Measurements from ENCODE around the gene FRMD4A.

The FRMD4A gene

DNA sequence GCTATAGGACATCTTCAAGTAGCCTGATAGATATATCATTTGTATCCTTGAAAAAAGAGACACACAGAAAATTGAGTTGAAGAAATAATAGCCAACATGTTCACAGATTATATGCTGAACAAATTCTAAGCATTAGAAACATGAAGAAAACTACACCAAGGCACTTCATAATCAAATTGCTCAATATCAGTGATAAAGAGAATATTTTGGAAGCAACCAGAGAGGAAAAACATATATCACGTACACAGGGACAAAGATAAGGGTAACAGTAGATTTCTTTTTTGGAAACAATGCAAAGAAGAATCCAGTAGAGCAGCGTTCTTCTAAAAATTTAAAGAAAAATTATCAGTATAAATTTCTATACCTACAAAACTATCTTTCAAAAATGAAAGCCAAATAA is 6.0 kb upstream of the FRMD4A start:
- no peak for DNase-seq

- no peak for DNase-seq
Observed at GRCh38 chr10:14334771-14335170, 4.0 kb upstream of the FRMD4A start.

DNA sequence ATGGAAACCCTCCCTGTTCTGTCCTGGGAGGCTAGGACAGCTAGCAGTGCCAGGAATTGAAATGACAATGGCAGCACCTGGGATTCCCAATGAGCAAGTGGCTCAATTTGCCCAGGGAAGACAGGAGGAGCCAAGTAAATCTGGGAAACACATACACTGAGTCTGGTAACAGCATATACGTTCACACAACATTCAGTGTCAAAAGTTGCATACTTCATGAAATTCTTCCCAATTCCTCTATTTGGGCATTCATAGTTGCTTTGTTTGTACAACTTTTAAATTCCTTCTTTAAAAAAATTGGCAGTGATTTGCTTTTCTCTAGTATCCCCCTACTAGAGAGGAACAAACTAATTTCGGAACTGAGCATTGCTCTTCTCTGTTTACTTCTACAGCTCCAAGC is 2.9 kb upstream of the FRMD4A start:
- no peak for DNase-seq

DNA sequence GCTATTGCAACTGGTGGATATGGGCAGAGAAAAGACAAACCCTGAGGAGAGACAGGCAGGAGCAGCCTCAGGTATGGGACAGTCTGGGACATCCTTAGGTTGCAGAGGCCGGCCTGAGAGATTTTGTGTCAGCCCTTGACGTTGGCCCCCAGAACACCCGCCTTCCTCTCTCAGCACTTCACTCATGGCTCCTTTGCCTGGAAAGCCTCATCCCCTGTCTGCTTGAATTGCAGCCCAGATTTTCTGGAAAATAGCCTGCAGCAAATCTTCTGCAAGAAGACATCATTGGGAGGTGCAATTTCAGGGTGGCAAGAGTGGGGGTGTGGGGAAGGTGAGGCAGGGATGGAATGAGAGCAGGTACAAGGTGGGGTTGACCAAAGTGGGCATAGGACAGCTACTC is 2.2 kb upstream of the FRMD4A start:
- no peak for DNase-seq

GRCh38 chr10:14329746-14330173 is 964 bp downstream of the FRMD4A start:
- DNase-seq, result no peak

GRCh38 chr10:14328881-14329672 is 1.6 kb downstream of the FRMD4A start:
- DNase-seq, result no peak

DNA sequence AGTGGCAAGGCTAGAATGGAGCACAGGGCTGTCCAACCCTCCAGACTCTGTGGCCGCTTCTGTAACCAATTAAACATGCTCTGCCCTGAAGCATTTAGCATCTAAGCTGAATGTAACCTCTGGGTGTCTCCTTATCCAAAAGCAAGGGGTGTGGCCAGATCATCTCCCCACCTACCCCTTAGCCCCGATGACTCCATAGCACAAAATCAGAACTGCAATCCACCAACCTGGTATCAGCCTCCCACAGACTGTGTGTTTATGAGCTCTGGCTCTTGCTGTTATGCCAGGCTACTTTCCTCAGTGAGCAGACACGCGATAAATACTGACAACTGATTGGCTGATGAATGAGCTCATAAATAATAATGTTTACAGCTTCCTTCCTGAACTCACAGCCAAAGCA is 3.2 kb downstream of the FRMD4A start:
- no peak for DNase-seq

DNA sequence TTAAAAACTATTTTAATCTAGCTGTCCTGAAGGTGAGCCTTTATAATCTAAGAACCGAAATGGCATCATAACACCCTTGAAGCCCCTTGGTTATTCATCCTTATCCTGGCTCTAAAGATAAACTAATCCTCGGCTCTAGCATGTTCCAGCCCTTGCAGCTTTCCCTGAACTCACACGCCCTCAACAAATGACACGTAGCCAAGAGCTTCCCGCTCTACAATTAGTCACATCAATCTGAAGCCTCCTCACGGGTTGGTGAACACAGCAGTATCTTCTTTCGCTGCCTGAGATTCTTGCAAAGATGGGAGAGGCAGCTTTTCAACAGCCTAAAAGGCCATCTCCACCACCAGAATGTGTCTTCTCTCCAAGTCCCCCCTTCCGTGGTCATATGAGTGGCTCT is 4.1 kb downstream of the FRMD4A start:
- no peak for DNase-seq

GRCh38 chr10:14325325-14325955 is 5.3 kb downstream of the FRMD4A start:
- peak; percentile 8 for DNase-seq

GRCh38 chr10:14322526-14323188 is 8.1 kb downstream of the FRMD4A start:
- DNase-seq, result no peak

GRCh38 chr10:14318007-14318406 is 12.7 kb downstream of the FRMD4A start:
- no peak for DNase-seq

DNA sequence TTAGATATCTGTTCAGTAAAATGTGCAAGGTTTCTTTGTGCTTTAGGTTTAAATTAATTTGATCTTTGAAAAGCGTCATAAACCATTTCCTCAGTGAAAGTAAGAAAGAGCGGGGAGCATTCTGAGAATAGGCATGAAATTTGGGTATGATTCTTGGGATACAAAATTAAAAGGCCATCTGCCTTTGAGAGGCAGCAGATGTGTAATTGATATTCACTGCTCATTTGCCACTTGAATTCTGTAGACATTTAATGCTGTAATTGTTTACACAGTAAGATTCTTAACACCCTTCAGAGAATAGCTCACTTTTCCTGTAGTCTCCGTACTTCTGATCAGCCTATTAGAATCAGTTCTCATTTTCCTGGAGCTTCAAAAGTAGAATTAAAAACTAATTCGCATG is 18.7 kb downstream of the FRMD4A start:
- DNase-seq, result no peak

GRCh38 chr10:14311206-14311957 is 19.3 kb downstream of the FRMD4A start:
- no peak for DNase-seq

DNA sequence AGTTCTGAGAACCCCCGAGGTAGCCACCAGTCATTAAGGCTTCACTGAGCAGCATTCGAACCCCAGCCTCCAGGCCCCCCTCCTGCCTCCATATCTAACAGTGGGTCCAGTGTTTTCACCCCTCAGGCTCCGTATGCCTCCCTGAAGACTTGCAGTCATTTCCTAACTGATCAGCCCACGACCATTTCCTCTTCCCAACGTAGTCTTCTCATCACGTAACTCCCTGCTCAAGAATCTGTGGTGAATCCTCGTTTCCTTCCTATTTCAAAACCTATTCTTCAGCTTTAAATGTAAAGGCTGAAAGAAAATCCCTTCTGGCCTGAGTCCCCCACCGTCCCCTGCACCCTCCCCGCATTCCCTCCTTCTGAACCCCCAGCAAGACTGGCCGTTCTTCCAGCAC is 21.1 kb downstream of the FRMD4A start:
- no peak for DNase-seq

DNA sequence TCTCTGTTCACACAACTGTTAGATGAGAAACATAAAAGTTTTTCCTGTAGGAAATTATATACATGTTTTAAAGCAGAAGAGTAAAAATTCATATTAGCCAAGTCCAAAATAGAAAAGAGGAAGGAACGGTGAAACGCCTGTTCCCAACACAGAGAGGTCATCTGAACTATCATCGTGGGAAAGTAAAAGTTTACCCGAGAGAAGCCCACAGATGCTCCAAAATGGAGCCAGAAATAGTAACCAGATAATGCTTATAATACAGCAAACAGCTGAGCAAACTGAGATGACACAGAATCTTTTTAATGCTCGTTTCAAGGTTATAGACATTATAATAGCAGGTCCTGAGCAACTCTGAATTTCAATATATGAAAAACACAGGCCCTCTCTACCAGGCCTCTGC is 24.5 kb downstream of the FRMD4A start:
- no peak for DNase-seq

GRCh38 chr10:14304046-14304445 is 26.7 kb downstream of the FRMD4A start:
- DNase-seq, result no peak

DNA sequence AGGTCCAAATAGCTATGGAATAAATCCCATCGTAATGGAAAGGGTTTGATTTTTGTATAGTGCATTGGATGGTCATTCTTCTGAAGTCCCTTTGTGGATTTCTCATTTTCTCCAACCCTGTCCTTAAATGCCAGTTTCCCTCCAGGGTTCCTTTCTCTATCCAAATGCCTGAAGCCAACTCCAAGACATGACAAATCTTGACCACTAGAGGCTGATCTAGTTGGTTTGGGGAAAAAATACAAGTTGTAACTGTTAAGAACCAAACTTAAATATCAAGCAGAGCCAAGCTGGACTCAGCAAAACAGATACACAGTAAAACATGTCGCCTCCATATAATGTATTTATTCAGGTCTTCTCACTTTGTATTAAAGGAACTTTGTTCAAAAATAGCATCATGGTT is 28.7 kb downstream of the FRMD4A start:
- DNase-seq, result no peak

- no peak for DNase-seq
Observed at GRCh38 chr10:14299556-14299955, 31.2 kb downstream of the FRMD4A start.

DNA sequence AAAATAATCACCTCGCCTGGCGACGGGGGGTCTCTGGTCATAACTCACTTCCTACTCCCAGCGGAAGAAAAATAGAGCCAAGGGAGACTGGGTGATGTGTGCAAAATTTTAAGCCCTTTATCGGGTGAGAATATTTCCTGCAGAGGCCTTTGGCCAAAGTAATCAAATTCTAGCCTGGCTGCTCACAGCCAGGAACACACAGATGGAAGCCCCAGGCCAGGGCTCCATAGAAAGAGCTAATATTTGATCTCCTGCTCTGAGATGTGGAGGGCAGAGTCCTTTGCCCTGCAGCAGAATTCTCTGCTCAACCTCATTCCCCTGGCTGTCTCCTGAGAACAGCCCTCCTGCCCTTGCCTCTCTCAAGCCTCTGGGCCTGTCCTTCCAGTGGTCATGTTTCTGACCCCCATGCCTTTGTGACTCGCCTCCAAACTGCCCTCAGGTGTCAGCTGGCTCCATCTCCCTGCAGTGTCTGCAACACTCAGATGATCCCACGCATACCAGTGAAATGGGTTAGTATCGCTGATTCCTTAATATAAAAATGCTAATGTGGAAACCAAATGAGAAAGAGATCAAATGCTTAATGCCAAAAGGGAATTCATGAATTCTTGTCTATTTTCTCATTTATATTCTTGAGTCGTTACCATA is 34.5 kb downstream of the FRMD4A start:
- DNase-seq, result no peak

DNA sequence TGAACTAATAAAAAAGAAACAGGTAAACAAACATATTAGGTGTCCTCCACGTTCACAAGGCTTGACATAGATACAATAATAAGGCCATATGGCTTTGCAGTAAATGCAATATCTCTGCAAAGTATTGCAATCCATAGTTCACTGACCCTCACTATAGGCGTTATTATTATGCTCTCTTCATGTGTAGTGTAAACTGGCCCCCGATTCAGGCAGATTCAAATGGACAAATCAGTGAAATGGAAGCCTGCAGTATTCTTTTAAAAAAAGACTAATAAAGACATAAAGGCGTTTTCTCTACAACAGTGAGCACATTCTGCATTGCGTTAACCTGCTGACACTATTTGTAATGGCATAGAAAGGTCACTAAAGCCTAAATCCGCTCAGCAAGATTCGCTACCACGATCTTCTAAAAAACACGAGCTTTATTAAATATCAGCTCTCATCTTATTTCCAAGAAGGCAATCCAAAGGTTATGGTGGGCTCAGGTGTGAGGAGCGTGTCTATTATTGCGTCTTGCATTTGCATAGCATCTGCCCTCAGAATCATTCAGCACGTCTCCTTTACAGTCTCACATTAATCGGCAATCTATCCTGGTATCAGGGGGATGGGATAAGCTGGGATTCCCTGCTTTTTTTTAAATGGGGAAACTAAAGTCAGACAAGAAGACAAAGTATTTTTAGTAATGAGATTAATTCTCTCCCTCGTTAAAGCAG is 36.2 kb downstream of the FRMD4A start:
- no peak for DNase-seq

- no peak for DNase-seq
Observed at GRCh38 chr10:14293526-14293925, 37.2 kb downstream of the FRMD4A start.

DNA sequence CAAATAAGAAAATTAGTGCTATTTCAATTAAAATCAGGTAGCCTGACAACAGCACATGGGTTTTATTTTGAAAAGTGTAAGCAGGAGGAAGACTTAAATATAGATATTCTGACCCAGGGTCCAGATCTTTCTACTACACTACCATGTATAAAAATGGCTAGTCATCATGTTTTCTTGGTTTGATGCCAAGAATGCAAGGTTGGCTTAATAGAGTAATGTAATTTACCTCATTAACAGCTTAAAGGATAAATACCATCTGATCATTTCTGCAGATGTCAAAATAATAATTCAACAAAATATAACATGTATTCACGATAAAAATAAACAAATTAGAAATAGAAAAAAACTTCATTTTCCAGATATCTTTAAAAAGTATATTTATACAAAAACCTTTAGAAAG is 39.4 kb downstream of the FRMD4A start:
- DNase-seq, result no peak

All from activated gamma-delta T cell treated with Interleukin-2 at 50 U/mL for 16 hours (primary cell).